GM12878 (cell line): ENCODE data around the gene ANKRD33B.

Experiments
- BACH1 ChIP-seq: fragments of 450-650 bp; IDR thresholded peaks from 2 replicates; pipeline ENCODE4 v1.6.1; 2017; ENCODE audit warnings: mild to moderate bottlenecking, borderline replicate concordance
- HDGF ChIP-seq: fragments of 450-650 bp; IDR thresholded peaks from 2 replicates; pipeline ENCODE4 v1.6.1; 2016; ENCODE audit warnings: antibody characterized with exemption
- NR2C2 ChIP-seq: IDR thresholded peaks from 2 replicates; pipeline ENCODE4 v1.6.1; 2011; ENCODE audit warnings: borderline replicate concordance, low read depth; ENCODE audit not compliant: control insufficient read depth, insufficient read length
- SUZ12 ChIP-seq: fragments of 200-600 bp; sonication (generic); IDR thresholded peaks from one replicate; pipeline ENCODE4 v1.6.1; 2018; ENCODE audit warnings: antibody characterized with exemption, mild to moderate bottlenecking; ENCODE audit not compliant: unreplicated experiment
- TF ChIP-seq, protein P1 (sequence below), 3 experiments: IDR thresholded peaks in 2 of 3; conservative IDR thresholded peaks in 1 of 3; 2 replicates each; pipeline ENCODE4 v1.5.1; 2011; ENCODE audit warnings: low read depth in 3 of 3, low read length in 3 of 3, mild to moderate bottlenecking in 3 of 3, control low read depth in 2 of 3, moderate library complexity in 2 of 3, inconsistent platforms in 1 of 3, mixed read lengths in 1 of 3; ENCODE audit not compliant: control insufficient read depth in 2 of 3, insufficient read depth in 1 of 3; ENCODE audit errors: extremely low read depth in 1 of 3

DNA sequence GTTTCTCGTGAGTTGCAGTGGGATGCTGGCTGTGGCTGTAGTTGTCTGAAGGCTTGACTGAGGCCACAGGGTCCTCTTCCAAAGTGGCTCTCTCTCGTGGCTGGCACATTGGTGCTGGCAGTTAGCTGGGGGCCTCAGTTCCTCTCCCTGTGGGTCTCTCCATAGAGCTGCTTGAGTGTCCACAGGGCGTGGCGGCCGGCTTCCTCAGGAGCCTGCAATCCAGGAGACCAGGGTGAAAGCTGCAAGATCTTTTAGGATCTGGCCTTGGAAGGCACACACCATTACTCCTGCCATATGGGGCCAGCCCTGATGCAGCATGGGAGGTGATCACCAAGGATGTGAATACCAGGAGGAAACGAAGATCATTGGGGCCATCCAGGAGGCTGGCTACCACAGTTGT lies 41.1 kb downstream of the ANKRD33B start:
- TF ChIP-seq, protein P1, sequence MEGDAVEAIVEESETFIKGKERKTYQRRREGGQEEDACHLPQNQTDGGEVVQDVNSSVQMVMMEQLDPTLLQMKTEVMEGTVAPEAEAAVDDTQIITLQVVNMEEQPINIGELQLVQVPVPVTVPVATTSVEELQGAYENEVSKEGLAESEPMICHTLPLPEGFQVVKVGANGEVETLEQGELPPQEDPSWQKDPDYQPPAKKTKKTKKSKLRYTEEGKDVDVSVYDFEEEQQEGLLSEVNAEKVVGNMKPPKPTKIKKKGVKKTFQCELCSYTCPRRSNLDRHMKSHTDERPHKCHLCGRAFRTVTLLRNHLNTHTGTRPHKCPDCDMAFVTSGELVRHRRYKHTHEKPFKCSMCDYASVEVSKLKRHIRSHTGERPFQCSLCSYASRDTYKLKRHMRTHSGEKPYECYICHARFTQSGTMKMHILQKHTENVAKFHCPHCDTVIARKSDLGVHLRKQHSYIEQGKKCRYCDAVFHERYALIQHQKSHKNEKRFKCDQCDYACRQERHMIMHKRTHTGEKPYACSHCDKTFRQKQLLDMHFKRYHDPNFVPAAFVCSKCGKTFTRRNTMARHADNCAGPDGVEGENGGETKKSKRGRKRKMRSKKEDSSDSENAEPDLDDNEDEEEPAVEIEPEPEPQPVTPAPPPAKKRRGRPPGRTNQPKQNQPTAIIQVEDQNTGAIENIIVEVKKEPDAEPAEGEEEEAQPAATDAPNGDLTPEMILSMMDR (IDR thresholded peaks at IDR 0.05 in 2 of 3, conservative IDR thresholded peaks at IDR 0.05 in 1 of 3; ENCODE audit: control insufficient read depth in 2 of 3, extremely low read depth in 1 of 3, insufficient read depth in 1 of 3, low read depth in 3 of 3, low read length in 3 of 3), result no peak
- no peak for TF ChIP-seq BACH1
- no peak for TF ChIP-seq NR2C2
- TF ChIP-seq HDGF, result no peak
- TF ChIP-seq SUZ12, result no peak
